ENCODE results near the gene H2BW2. TPM values are rescaled to one million over a fixed set of nuclear protein-coding genes. Genes with fewer than 3 reads are reported as not detected.

H2BW2 gene
- polyA plus RNA-seq, 12 donors = 0.18 to 0.65 (median 0.37) TPM; not detected in 2

Other genes starting within 250 kb of the H2BW2 start
- 10 to 100 TPM in 11 of 12 donors, not detected in 1; 10.7 to 42.9 (median 33.3) TPM for gene RAB9B, start 207.7 kb upstream of the H2BW2 start, polyA plus RNA-seq (ENCODE audit: insufficient read length in 12 of 12)
- 10 to 100 TPM in 6 of 12 donors, 1 to 10 TPM in 5, not detected in 1; 4.7 to 29.7 (median 10.3) TPM for gene TMSB15B, start 77.3 kb upstream of the H2BW2 start, polyA plus RNA-seq (ENCODE audit: insufficient read length in 12 of 12)
- gene H2BW1, start 26.2 kb upstream of the H2BW2 start, polyA plus RNA-seq (ENCODE audit: insufficient read length in 12 of 12) = not detected
- gene TMSB15C, start 36.3 kb downstream of the H2BW2 start, polyA plus RNA-seq (ENCODE audit: insufficient read length in 12 of 12) = 10 to 100 TPM in 1 of 12 donors, 1 to 10 TPM in 10, not detected in 1; 3.4 to 13.9 (median 5.8) TPM
- 1 to 10 TPM in 10 of 12 donors, not detected in 2; 1.8 to 3.1 (median 2.4) TPM for gene ZCCHC18, start 72.6 kb downstream of the H2BW2 start, polyA plus RNA-seq (ENCODE audit: insufficient read length in 12 of 12)
- gene SLC25A53, start 117.1 kb downstream of the H2BW2 start, polyA plus RNA-seq (ENCODE audit: insufficient read length in 12 of 12) = 10 to 100 TPM in 1 of 12 donors, 1 to 10 TPM in 9, not detected in 2; 4.9 to 10.9 (median 6.9) TPM
- gene FAM199X, start 126.5 kb downstream of the H2BW2 start, polyA plus RNA-seq (ENCODE audit: insufficient read length in 12 of 12) = 10 to 100 TPM in 11 of 12 donors, not detected in 1; 13.2 to 20.2 (median 18.2) TPM
- not detected for gene ESX1, start 215.0 kb downstream of the H2BW2 start, polyA plus RNA-seq (ENCODE audit: insufficient read length in 12 of 12)